ENCODE data around the gene CAP2. TPM values are rescaled to one million over a fixed set of nuclear protein-coding genes. Genes with fewer than 3 reads are reported as not detected.

Gene CAP2
- total and polyA plus RNA-seq, 2 experiments from 2014 or later = 6.7 to 9.1 TPM

- no peaks in the 10 kb centered on the region for H3K9me3 Mint-ChIP-seq
- H3K4me3 ChIP-seq = no peak overlapping the region
- H3K27me3 ChIP-seq (ENCODE audit: insufficient read depth) = no peaks in the 10 kb centered on the region
- H2AFZ ChIP-seq = no peak overlapping the region
- DNase-seq (ENCODE audit: low spot score) = no peak
- H3K4me3 Mint-ChIP-seq = no peak overlapping the region
- no peaks in the 10 kb centered on the region for H3K27me3 Mint-ChIP-seq (ENCODE audit: insufficient read depth, low read depth, poor library complexity)
- H3K4me2 ChIP-seq = no peak overlapping the region
- ATAC-seq = no peak
- no peak overlapping the region for H3K27ac ChIP-seq (ENCODE audit: low read depth)
- no peaks in the 10 kb centered on the region for H3F3A ChIP-seq (replicated peaks; ENCODE audit: low read depth)
- H3K4me1 Mint-ChIP-seq = no peaks in the 10 kb centered on the region; the same call in 2 of the 3 replicates
- 0 out of 2 replicates have a peak, but pooled peaks cover 2% of the 10 kb centered on the region for H3K4me1 ChIP-seq (ENCODE audit: insufficient read depth)
- peaks cover 13% of the 10 kb centered on the region for H3K36me3 Mint-ChIP-seq (ENCODE audit: low read depth)
- no peaks in the 10 kb centered on the region for H4K20me1 ChIP-seq (replicated peaks; ENCODE audit: insufficient read depth)
- no peaks in the 10 kb centered on the region for H3K36me3 ChIP-seq (ENCODE audit: insufficient read depth)
- no peak overlapping the region for H3K27ac Mint-ChIP-seq
- TF ChIP-seq STAT1 (IDR thresholded peaks at IDR 0.05; ENCODE audit: unreplicated experiment) (no peak), EZH2 (IDR thresholded peaks at IDR 0.05; ENCODE audit: low read depth, unreplicated experiment) (no peak), EZH2phosphoT487 (IDR thresholded peaks at IDR 0.05; ENCODE audit: unreplicated experiment) (no peak), ZNF462 (CRISPR knock-in tag; IDR thresholded peaks at IDR 0.05) (no peak), JUNB (IDR thresholded peaks at IDR 0.05; ENCODE audit: unreplicated experiment) (no peak), REST (IDR thresholded peaks at IDR 0.05; ENCODE audit: unreplicated experiment) (no peak), POLR2AphosphoS5 (IDR thresholded peaks at IDR 0.05; ENCODE audit: low read depth) (no peak)
- H3K79me2 ChIP-seq (replicated peaks; ENCODE audit: insufficient read depth) = no peaks in the 10 kb centered on the region
- H3K9me2 ChIP-seq (ENCODE audit: insufficient read depth) = no peaks in the 10 kb centered on the region
Observed at GRCh38 chr6:17606606-17607005, 213.2 kb downstream of the CAP2 start.

Small RNA genes lying within 50 kb of the gene (small RNA-seq; reads per million reads assigned to genes)
- gene SUMO2P13 (ENCODE audit: low replicate concordance) = not detected

Other genes starting within 250 kb of the CAP2 start
- 0.58 and 1.3 TPM in 2 replicates for gene RBM24, start 112.2 kb upstream of the CAP2 start, total RNA-seq (2014; rRNA removed; shearing (Covaris generic))
- gene RBM24, start 112.2 kb upstream of the CAP2 start, polyA plus RNA-seq (2016; fragmentation: Nextera tagmentation; extraction: Ambion mirVana) = 0.27 and 0.96 TPM in 2 replicates
- gene FAM8A1, start 206.7 kb downstream of the CAP2 start, total RNA-seq (2014; rRNA removed; shearing (Covaris generic)) = 12.1 and 15.6 TPM in 2 replicates
- 3.7 and 4.0 TPM in 2 replicates for gene FAM8A1, start 206.7 kb downstream of the CAP2 start, polyA plus RNA-seq (2016; fragmentation: Nextera tagmentation; extraction: Ambion mirVana)

Measured in GM23338 (cell line).